Choroid plexus epithelial cell (primary cell): ENCODE data around the gene HERPUD2.
A peak's percentile ranks its signal among the peaks of the same experiment; 100 is the strongest.

Source experiments
- DNase-seq: peaks from one replicate; pipeline ENCODE4 v3.0.0-alpha.2; 2010; ENCODE audit warnings: low read depth
- H3K4me3 ChIP-seq: 2 replicates; pipeline ENCODE4 v1.5.1; 2011; ENCODE audit warnings: low read depth, mild to moderate bottlenecking, control low read depth, low read length, moderate library complexity
- TF ChIP-seq, protein P1 (sequence below): conservative IDR thresholded peaks from 2 replicates; pipeline ENCODE4 v1.5.1; 2011; ENCODE audit warnings: low read depth, mild to moderate bottlenecking, control low read depth, inconsistent platforms, low read length, moderate library complexity

The HERPUD2 gene

DNA sequence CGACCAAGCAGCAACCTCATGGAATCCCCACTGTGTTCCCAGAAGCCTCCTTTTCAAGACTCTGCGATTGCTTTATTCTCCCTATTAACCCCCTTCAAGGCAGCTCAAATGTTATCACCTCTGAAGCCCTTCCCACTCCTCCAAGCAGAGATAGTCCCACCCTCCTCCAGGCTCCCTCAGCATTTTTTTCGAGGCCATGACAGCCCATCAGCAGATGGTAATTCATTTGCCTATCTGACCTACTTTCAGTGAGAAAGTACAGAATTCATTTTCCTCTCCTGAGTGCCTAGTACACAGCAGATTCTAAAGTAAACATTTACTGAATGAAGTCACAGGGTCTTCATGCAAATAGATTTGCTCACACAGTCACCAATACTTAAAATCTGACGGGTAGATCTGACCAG lies 47.8 kb downstream of the HERPUD2 start:
- DNase-seq = peak; percentile 82
- H3K4me3 ChIP-seq = peak overlapping the region; percentile 8
- TF ChIP-seq, protein P1, sequence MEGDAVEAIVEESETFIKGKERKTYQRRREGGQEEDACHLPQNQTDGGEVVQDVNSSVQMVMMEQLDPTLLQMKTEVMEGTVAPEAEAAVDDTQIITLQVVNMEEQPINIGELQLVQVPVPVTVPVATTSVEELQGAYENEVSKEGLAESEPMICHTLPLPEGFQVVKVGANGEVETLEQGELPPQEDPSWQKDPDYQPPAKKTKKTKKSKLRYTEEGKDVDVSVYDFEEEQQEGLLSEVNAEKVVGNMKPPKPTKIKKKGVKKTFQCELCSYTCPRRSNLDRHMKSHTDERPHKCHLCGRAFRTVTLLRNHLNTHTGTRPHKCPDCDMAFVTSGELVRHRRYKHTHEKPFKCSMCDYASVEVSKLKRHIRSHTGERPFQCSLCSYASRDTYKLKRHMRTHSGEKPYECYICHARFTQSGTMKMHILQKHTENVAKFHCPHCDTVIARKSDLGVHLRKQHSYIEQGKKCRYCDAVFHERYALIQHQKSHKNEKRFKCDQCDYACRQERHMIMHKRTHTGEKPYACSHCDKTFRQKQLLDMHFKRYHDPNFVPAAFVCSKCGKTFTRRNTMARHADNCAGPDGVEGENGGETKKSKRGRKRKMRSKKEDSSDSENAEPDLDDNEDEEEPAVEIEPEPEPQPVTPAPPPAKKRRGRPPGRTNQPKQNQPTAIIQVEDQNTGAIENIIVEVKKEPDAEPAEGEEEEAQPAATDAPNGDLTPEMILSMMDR = no peak

DNA sequence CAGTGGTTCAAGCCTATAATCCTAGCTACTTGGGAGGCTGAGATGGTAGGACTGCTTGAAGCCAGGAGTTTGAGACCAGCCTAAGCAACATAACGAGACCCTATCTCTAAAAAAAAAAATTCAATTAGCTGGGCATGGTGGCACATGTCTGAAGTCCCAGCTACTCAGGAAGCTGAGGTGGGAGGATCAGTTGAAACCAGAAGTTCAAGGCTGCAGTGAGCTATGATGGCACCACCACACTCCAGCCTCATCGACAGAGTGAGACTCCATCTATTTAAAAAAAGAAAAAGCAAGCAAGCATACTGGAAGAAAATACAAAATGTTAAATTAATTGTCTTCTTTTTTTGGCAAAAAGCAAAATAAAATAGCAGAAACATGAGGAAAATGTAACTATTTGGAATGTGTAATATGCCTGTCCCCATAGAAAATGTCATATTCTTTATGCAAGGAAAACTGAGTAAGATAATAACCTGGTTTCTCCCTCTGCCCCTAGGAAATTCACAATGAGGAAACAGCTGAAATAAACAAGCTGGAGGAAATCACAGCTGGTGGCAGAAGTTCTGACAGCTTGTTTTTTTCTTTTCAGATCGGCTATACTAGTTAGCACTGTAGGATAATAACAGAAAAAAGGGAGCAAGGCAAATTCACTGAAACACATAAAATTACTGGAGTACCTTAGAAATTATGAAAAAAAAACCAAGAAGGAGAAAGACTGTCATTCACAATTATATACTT lies 48.5 kb downstream of the HERPUD2 start:
- TF ChIP-seq, protein P1 = no peak
- DNase-seq = peak; percentile 66
- H3K4me3 ChIP-seq = no peak overlapping the region

DNA sequence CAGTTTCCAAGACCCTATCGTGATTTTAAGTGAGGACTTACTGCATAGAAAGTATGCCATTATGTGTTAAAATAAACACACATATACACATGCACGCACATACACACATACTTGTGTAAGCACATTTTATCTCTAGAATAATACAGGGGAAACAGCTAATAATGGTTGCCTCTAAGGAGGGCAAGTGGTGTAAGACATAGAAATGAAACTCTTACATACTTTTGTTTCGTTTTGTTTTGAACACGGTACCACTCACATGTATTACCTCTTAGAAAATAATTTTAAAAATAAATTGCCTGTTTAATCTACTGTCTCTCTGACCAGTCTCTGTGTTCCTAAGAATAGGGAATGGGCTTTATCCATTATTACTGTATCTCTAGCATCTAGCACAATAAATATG lies 49.2 kb downstream of the HERPUD2 start:
- DNase-seq = peak; percentile 19
- TF ChIP-seq, protein P1 = no peak
- H3K4me3 ChIP-seq = no peak overlapping the region

DNA sequence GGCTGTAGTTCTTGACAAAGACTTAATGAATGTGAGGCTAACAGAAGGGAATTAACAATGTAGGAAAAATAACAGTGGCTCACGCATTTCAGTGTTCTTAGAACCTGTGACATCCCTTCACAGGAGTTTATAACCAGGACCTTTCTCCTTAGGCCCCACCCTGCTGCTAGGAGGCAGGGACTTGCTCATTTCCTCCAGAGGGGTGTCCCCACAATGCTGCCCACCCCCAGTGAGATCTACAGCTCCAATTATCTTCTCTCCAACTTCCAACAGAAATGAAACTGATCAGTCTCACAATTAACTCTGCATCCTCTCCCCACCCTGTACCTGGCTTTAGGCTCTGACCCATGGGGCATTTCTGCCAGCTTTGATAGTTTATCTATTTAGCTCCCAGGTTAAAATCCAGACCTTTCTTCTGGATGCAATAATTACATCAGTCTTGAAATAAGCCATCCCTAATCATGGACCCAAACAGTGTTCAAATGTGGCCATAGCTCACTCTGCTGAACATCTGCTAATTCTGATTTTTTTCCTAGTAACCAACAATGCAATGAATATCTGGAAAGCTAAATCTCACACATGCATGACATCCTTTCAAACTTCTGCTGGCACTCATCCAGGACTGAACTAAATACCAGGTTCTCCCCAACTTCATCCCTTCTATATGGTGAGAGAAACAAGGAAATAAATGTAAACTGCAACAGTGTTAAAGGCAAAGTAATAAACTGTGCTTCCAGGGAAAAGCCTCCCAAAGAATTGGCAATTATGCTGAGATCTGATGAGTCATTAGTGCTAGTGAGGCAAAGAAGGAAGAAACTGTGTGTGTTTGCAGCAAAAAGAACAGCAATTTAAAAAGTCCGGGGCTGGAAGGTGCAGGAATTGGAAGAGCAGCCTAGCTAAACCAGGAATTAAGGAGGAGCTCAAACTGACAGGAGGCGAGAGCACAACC lies 64.6 kb downstream of the HERPUD2 start:
- no peak overlapping the region for H3K4me3 ChIP-seq
- TF ChIP-seq, protein P1 = no peak
- peak; percentile 47 for DNase-seq

DNA sequence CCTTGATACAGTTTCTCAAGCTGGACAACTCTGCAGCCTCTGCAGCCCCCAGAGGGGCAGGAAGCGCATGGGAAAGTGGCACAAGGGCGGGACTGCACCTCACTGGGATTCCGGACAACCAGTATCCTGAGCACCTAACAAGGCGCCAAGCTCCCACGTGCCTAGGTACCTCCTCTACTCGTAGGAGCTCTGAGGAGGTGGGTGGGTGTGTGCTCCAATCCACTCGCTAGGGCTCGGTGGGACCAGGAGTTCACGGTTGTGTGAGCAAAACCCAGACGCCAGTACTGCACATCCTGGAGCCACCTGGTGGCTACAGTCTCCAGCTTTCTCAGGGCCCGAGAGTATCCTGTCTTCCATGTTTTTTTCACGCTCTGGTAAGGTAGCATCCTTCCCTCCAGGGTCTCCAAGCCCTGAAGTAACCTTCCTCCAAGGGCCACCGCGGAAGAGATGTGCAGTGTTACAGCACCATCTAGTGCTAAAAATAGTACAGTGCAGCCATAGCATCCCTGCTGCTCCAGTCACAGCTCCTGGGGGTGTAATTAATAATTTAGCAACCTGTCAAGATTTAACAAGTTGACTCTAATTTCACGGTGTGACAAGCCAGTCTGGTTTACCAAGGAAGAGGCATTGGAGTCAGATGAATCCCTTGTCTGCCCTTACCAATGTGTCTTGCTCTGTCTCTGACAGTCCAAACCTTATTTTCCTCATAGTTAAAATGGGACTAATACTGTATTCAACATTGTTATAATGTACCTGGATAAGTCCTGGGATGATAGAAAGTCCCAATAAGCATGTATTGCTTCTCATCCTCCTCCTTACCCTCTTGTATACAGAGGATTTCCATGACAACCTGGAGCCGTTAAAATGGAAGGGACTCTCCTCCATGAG lies 70.4 kb downstream of the HERPUD2 start:
- H3K4me3 ChIP-seq = no peak overlapping the region
- TF ChIP-seq, protein P1 = peak; percentile 93
- DNase-seq = peak; percentile 63

DNA sequence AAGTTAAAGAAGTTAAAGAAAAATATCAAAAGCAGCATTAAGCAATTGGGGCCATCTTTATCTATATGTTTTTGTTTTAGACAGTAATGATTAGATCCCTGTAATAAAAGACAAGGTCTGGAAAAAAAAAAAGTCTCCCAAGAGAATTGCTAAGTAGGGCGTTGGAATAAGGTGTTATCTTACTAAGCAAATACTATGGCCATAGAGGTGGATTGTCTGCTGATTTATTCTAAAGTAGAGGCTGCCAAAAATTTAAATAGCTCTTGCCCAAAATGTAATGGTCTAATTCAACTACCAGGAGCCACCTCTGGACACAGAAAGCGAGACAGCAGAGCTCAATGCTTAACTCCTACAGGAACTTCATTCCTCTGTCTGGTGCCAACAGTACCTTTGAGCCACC lies 71.6 kb downstream of the HERPUD2 start:
- no peak for DNase-seq
- H3K4me3 ChIP-seq = no peak overlapping the region
- TF ChIP-seq, protein P1 = no peak
